ENCODE measurements around the gene CLDN14.

Gene CLDN14

DNA sequence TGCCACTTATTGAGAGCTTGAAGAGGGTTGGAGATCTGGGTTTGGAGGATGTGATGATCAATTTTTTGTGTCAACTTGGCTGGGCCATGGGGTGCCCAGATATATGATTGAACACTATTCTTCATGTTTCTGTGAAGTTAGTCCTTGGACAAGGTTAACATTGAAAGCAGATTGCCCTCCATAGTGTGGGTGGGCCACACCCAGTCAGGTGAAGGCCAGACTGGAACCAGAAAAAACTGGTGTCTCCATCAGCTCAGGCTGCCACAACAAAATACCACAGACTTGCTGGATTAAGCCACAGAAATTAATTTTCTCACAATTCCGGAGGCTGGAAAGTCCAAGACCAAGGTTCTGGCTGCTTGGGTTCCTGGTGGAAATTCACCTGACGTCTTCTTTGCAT lies 7.5 kb downstream of the CLDN14 start:
- Histone ChIP-seq H3K27ac (ENCODE audit: low read length) (no peak overlapping the region), H3K36me3 (replicated peaks; ENCODE audit: insufficient read depth, low read length) (no peaks in the 10 kb centered on the region), H3K9ac (ENCODE audit: low read length) (no peak overlapping the region), H2AFZ (ENCODE audit: low read length) (no peak overlapping the region), H3K4me2 (ENCODE audit: low read depth, low read length) (no peak overlapping the region), H3K4me3 (ENCODE audit: low read length) (no peak overlapping the region), H3K9me3 (replicated peaks; ENCODE audit: insufficient read depth, low read length) (no peaks in the 10 kb centered on the region), H3K79me2 (ENCODE audit: low read length) (no peaks in the 10 kb centered on the region), H3F3A (ENCODE audit: insufficient read depth, low read length) (no peaks in the 10 kb centered on the region), H3K27me3 (replicated peaks; ENCODE audit: insufficient read depth, low read length) (no peaks in the 10 kb centered on the region), H3K4me1 (ENCODE audit: low read length) (no peaks in the 10 kb centered on the region), H3K9me2 (replicated peaks; ENCODE audit: insufficient read depth, low read length) (no peaks in the 10 kb centered on the region), H4K20me1 (ENCODE audit: insufficient read depth, low read length) (no peaks in the 10 kb centered on the region)
- no peak for DNase-seq
- no peak for TF ChIP-seq EZH2phosphoT487 (IDR thresholded peaks at IDR 0.05; ENCODE audit: low read length)
- TF ChIP-seq, protein P1, sequence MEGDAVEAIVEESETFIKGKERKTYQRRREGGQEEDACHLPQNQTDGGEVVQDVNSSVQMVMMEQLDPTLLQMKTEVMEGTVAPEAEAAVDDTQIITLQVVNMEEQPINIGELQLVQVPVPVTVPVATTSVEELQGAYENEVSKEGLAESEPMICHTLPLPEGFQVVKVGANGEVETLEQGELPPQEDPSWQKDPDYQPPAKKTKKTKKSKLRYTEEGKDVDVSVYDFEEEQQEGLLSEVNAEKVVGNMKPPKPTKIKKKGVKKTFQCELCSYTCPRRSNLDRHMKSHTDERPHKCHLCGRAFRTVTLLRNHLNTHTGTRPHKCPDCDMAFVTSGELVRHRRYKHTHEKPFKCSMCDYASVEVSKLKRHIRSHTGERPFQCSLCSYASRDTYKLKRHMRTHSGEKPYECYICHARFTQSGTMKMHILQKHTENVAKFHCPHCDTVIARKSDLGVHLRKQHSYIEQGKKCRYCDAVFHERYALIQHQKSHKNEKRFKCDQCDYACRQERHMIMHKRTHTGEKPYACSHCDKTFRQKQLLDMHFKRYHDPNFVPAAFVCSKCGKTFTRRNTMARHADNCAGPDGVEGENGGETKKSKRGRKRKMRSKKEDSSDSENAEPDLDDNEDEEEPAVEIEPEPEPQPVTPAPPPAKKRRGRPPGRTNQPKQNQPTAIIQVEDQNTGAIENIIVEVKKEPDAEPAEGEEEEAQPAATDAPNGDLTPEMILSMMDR (IDR thresholded peaks at IDR 0.05; ENCODE audit: low read length): no peak
- TF ChIP-seq EZH2 (optimal IDR thresholded peaks at IDR 0.05; ENCODE audit: low read depth, low read length): no peak

DNA sequence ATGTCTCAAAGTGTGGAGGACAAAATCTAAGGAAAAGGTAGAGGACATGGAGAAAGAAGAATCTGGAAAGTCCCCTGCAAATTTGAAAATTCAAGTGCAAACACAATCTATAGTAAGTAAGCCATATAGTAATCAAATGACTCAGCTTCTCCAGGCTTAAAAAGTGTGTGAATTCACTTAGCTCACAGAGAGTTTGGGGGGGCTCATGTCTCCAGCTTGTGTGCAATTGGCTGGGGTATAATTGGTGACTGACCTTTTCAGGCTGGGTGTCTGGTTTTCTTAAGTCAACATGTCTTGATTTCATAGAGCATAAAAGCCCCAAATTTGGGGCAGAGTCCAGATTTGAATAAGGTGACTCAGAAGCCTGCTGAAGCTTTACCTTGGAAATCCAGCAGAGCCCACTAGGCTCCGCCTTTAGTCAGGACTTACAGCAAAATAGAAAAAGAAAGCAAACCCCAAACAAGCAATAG lies 8.6 kb downstream of the CLDN14 start:
- no peaks in the 10 kb centered on the region for H3K79me2 ChIP-seq (ENCODE audit: low read length)
- H3K27ac ChIP-seq (ENCODE audit: low read length): no peak overlapping the region
- no peak overlapping the region for H3K4me2 ChIP-seq (ENCODE audit: low read depth, low read length)
- no peak overlapping the region for H3K9ac ChIP-seq (ENCODE audit: low read length)
- no peaks in the 10 kb centered on the region for H3K9me2 ChIP-seq (replicated peaks; ENCODE audit: insufficient read depth, low read length)
- H3K9me3 ChIP-seq (replicated peaks; ENCODE audit: insufficient read depth, low read length): no peaks in the 10 kb centered on the region
- no peaks in the 10 kb centered on the region for H3K27me3 ChIP-seq (replicated peaks; ENCODE audit: insufficient read depth, low read length)
- H2AFZ ChIP-seq (ENCODE audit: low read length): no peak overlapping the region
- DNase-seq: no peak
- no peaks in the 10 kb centered on the region for H3F3A ChIP-seq (ENCODE audit: insufficient read depth, low read length)
- H4K20me1 ChIP-seq (ENCODE audit: insufficient read depth, low read length): no peaks in the 10 kb centered on the region
- H3K4me1 ChIP-seq (ENCODE audit: low read length): no peaks in the 10 kb centered on the region
- H3K36me3 ChIP-seq (replicated peaks; ENCODE audit: insufficient read depth, low read length): no peaks in the 10 kb centered on the region
- TF ChIP-seq EZH2phosphoT487 (IDR thresholded peaks at IDR 0.05; ENCODE audit: low read length) (no peak), EZH2 (optimal IDR thresholded peaks at IDR 0.05; ENCODE audit: low read depth, low read length) (no peak)
- TF ChIP-seq, protein P1 (IDR thresholded peaks at IDR 0.05; ENCODE audit: low read length): no peak
- H3K4me3 ChIP-seq (ENCODE audit: low read length): no peak overlapping the region

DNA sequence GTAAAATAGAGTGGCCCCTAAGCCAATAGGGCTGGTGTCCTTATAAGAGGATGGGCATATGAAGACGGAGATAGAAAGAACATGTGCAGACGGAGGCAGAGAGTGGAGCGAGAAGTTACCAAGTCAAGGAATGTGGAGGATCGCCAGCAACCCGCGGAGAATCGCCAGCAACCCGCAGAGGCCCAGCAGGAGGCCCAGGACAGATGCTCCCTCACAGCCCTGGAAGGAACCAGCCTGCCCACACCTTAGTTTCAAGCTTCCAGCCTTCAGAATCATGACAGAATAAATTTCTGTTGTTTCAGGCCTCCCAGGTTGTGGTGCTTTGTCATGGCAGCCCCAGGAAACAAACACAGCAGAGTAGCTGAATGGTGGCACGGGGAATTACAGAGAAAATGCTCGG lies 9.6 kb downstream of the CLDN14 start:
- no peak overlapping the region for H3K27ac ChIP-seq (ENCODE audit: low read length)
- no peak overlapping the region for H3K4me3 ChIP-seq (ENCODE audit: low read length)
- H2AFZ ChIP-seq (ENCODE audit: low read length): no peak overlapping the region
- no peaks in the 10 kb centered on the region for H3K4me1 ChIP-seq (ENCODE audit: low read length)
- no peak for TF ChIP-seq EZH2phosphoT487 (IDR thresholded peaks at IDR 0.05; ENCODE audit: low read length)
- TF ChIP-seq, protein P1 (IDR thresholded peaks at IDR 0.05; ENCODE audit: low read length): no peak
- H3K4me2 ChIP-seq (ENCODE audit: low read depth, low read length): no peak overlapping the region
- H3F3A ChIP-seq (ENCODE audit: insufficient read depth, low read length): no peaks in the 10 kb centered on the region
- no peaks in the 10 kb centered on the region for H3K27me3 ChIP-seq (replicated peaks; ENCODE audit: insufficient read depth, low read length)
- H3K9me2 ChIP-seq (replicated peaks; ENCODE audit: insufficient read depth, low read length): no peaks in the 10 kb centered on the region
- DNase-seq: no peak
- no peaks in the 10 kb centered on the region for H3K36me3 ChIP-seq (replicated peaks; ENCODE audit: insufficient read depth, low read length)
- H3K9ac ChIP-seq (ENCODE audit: low read length): no peak overlapping the region
- no peaks in the 10 kb centered on the region for H3K9me3 ChIP-seq (replicated peaks; ENCODE audit: insufficient read depth, low read length)
- no peaks in the 10 kb centered on the region for H3K79me2 ChIP-seq (ENCODE audit: low read length)
- no peaks in the 10 kb centered on the region for H4K20me1 ChIP-seq (ENCODE audit: insufficient read depth, low read length)
